ENCODE results near the gene SH3BGRL.
"Not testable (repeated sequence)": the region's sequence is repeated elsewhere in the genome, so short reads cannot be mapped to it uniquely, and the experiment has no call there.

SH3BGRL gene

GRCh38 chrX:81257817-81258216 is 55.9 kb downstream of the SH3BGRL start:
- no peak overlapping the region for H3K27ac ChIP-seq

GRCh38 chrX:81259020-81259713 is 57.3 kb downstream of the SH3BGRL start:
- H3K27ac ChIP-seq: peak overlapping the region in 7 of 21 experiments; percentile 0 to 64 (median 13)
- H3K4me3 ChIP-seq: no peak overlapping the region

More at GRCh38 chrX:81257817-81258216, 55.9 kb downstream of the SH3BGRL start:
- no peak overlapping the region for H3K4me3 ChIP-seq

GRCh38 chrX:81259714-81260395 is 58.0 kb downstream of the SH3BGRL start:
- Histone ChIP-seq H3K27ac (peak overlapping the region in 5 of 21 experiments; percentile 4 to 64 (median 21)), H3K4me3 (no peak overlapping the region)

GRCh38 chrX:81261576-81261975 is 59.7 kb downstream of the SH3BGRL start:
- H3K4me3 ChIP-seq: no peak overlapping the region
- no peak overlapping the region for H3K27ac ChIP-seq

GRCh38 chrX:81263059-81263458 is 61.2 kb downstream of the SH3BGRL start:
- H3K27ac ChIP-seq: no peak overlapping the region

GRCh38 chrX:81278616-81279015 is 76.7 kb downstream of the SH3BGRL start:
- Histone ChIP-seq H3K4me3 (no peak overlapping the region), H3K27ac (no peak overlapping the region)

More at GRCh38 chrX:81263059-81263458, 61.2 kb downstream of the SH3BGRL start:
- H3K4me3 ChIP-seq: no peak overlapping the region

GRCh38 chrX:81280148-81280547 is 78.2 kb downstream of the SH3BGRL start:
- Histone ChIP-seq H3K27ac (no peak overlapping the region), H3K4me3 (no peak overlapping the region)

GRCh38 chrX:81286075-81286474 is 84.2 kb downstream of the SH3BGRL start:
- no peak overlapping the region for H3K4me3 ChIP-seq

GRCh38 chrX:81286608-81287007 is 84.7 kb downstream of the SH3BGRL start:
- Histone ChIP-seq H3K27ac (no peak overlapping the region), H3K4me3 (no peak overlapping the region)

More at GRCh38 chrX:81286075-81286474, 84.2 kb downstream of the SH3BGRL start:
- no peak overlapping the region for H3K27ac ChIP-seq

- Histone ChIP-seq H3K4me3 (no peak overlapping the region), H3K27ac (no peak overlapping the region)
Observed at GRCh38 chrX:81291996-81292395, 90.1 kb downstream of the SH3BGRL start.

GRCh38 chrX:81294101-81294500 is 92.2 kb downstream of the SH3BGRL start:
- Histone ChIP-seq H3K4me3 (no peak overlapping the region), H3K27ac (no peak overlapping the region)

GRCh38 chrX:81301877-81302276 is 100.0 kb downstream of the SH3BGRL start:
- Histone ChIP-seq H3K27ac (no peak overlapping the region), H3K4me3 (no peak overlapping the region)

GRCh38 chrX:81304563-81304962 is 102.7 kb downstream of the SH3BGRL start:
- H3K27ac ChIP-seq: no peak overlapping the region
- H3K4me3 ChIP-seq: no peak overlapping the region

- Histone ChIP-seq H3K4me3 (no peak overlapping the region), H3K27ac (no peak overlapping the region)
Observed at GRCh38 chrX:81305240-81305639, 103.3 kb downstream of the SH3BGRL start.

- no peak overlapping the region for H3K27ac ChIP-seq
- no peak overlapping the region for H3K4me3 ChIP-seq
Observed at GRCh38 chrX:81308086-81308829, 106.4 kb downstream of the SH3BGRL start.

GRCh38 chrX:81316163-81316562 is 114.3 kb downstream of the SH3BGRL start:
- Histone ChIP-seq H3K4me3 (no peak overlapping the region), H3K27ac (peak overlapping the region in 2 of 21 experiments; percentile 11 to 55)

- not testable (repeated sequence) for H3K4me3 ChIP-seq, H3K27ac ChIP-seq
Observed at GRCh38 chrX:81331653-81332052, 129.8 kb downstream of the SH3BGRL start.

- Histone ChIP-seq H3K4me3 (no peak overlapping the region), H3K27ac (no peak overlapping the region)
Observed at GRCh38 chrX:81336455-81337152, 134.7 kb downstream of the SH3BGRL start.

- no peak overlapping the region for H3K4me3 ChIP-seq
- no peak overlapping the region for H3K27ac ChIP-seq
Observed at GRCh38 chrX:81337805-81338204, 135.9 kb downstream of the SH3BGRL start.

GRCh38 chrX:81338924-81339323 is 137.0 kb downstream of the SH3BGRL start:
- no peak overlapping the region for H3K4me3 ChIP-seq
- H3K27ac ChIP-seq: no peak overlapping the region

All from skin epidermis (tissue), 12 donors.